ENCODE measurements around the gene TAMALIN. TPM values are rescaled to one million over a fixed set of nuclear protein-coding genes. Genes with fewer than 3 reads are reported as not detected.

Gene TAMALIN
- total RNA-seq, 1 donor, result 122 TPM

GRCh38 chr12:52059582-52060497, 53.1 kb downstream of the TAMALIN start:
- H3K9me3 ChIP-seq (ENCODE audit: low read depth, low read length), result no peaks in the 10 kb centered on the region
- H3K4me1 ChIP-seq (ENCODE audit: insufficient read depth, low read length), result no peaks in the 10 kb centered on the region
- no peak overlapping the region for H3K4me3 ChIP-seq (ENCODE audit: low read length)
- no peaks in the 10 kb centered on the region for H3K27me3 ChIP-seq (ENCODE audit: insufficient read depth, low read length)

GRCh38 chr12:52060498-52061177, 53.9 kb downstream of the TAMALIN start:
- Histone ChIP-seq H3K27me3 (ENCODE audit: insufficient read depth, low read length) (no peaks in the 10 kb centered on the region), H3K4me3 (ENCODE audit: low read length) (no peak overlapping the region), H3K4me1 (ENCODE audit: insufficient read depth, low read length) (no peaks in the 10 kb centered on the region), H3K9me3 (ENCODE audit: low read depth, low read length) (no peaks in the 10 kb centered on the region)

- Histone ChIP-seq H3K4me3 (ENCODE audit: low read length) (no peak overlapping the region), H3K9me3 (ENCODE audit: low read depth, low read length) (no peaks in the 10 kb centered on the region), H3K27me3 (ENCODE audit: insufficient read depth, low read length) (no peaks in the 10 kb centered on the region), H3K4me1 (ENCODE audit: insufficient read depth, low read length) (no peaks in the 10 kb centered on the region)
These were observed 54.9 kb downstream of the TAMALIN start for GRCh38 chr12:52061470-52062166.

GRCh38 chr12:52062167-52063081, 55.7 kb downstream of the TAMALIN start:
- H3K4me1 ChIP-seq (ENCODE audit: insufficient read depth, low read length), result no peaks in the 10 kb centered on the region
- no peak overlapping the region for H3K4me3 ChIP-seq (ENCODE audit: low read length)
- no peaks in the 10 kb centered on the region for H3K9me3 ChIP-seq (ENCODE audit: low read depth, low read length)
- no peaks in the 10 kb centered on the region for H3K27me3 ChIP-seq (ENCODE audit: insufficient read depth, low read length)

DNA sequence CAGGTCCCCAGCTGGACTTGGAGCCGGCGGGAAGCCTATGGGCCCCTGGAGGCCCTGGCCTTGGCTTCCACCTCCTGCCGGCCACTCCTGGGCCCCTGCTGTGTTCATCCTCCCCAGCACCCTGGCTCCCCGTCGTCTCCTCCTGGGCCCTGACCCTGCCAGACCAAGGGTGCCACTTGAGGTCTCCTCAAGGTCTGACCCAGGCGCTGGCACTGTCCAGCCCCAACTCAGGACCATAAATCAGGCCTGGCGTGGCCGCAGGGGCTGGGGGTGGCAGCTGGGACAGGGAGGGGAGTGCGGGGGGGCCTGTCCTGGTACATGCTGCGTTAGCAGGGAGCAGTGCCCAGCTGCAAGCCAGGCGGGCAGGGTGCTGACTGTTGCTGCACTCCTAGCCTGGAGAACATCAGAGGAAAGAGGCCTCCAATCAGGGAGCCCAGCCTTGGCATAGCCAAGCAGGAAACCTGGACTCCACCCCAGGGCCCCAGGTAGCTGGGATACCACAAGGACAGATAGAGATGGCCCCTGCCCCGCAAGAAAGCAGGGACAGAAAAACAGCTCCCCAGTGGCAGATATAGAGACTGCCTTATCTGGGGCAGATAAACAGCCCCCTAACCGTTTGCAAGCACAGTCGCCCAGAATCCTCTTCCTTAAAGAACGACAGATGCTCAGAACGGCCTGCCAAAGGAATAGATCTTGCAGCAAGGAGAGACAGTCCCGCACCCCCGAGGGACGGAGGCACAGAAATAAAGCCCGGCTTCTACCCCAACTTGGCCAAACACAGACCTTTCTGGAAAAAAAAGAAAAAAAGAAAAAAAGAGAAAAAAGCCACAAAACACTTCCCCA, 56.6 kb downstream of the TAMALIN start:
- H3K27me3 ChIP-seq (ENCODE audit: insufficient read depth, low read length), result no peaks in the 10 kb centered on the region
- no peaks in the 10 kb centered on the region for H3K4me1 ChIP-seq (ENCODE audit: insufficient read depth, low read length)
- H3K4me3 ChIP-seq (ENCODE audit: low read length), result no peak overlapping the region
- no peaks in the 10 kb centered on the region for H3K9me3 ChIP-seq (ENCODE audit: low read depth, low read length)

GRCh38 chr12:52063981-52064649, 57.4 kb downstream of the TAMALIN start:
- Histone ChIP-seq H3K4me3 (ENCODE audit: low read length) (no peak overlapping the region), H3K27me3 (ENCODE audit: insufficient read depth, low read length) (no peaks in the 10 kb centered on the region), H3K9me3 (ENCODE audit: low read depth, low read length) (no peaks in the 10 kb centered on the region), H3K4me1 (ENCODE audit: insufficient read depth, low read length) (peaks cover 2% of the 10 kb centered on the region)

Other genes with a start within 250 kb of the TAMALIN start
- 0.31 TPM for gene FIGNL2, start 158.2 kb upstream of the TAMALIN start, total RNA-seq
- gene ANKRD33, start 118.8 kb upstream of the TAMALIN start, total RNA-seq, result 0.10 TPM
- 0.31 TPM for gene ACVRL1, start 99.4 kb upstream of the TAMALIN start, total RNA-seq
- gene ACVR1B, start 55.2 kb upstream of the TAMALIN start, total RNA-seq, result 11.4 TPM
- 126 TPM for gene NR4A1, start 44.5 kb downstream of the TAMALIN start, total RNA-seq
- 11.9 TPM for gene ATG101, start 63.0 kb downstream of the TAMALIN start, total RNA-seq
- 0.42 TPM for gene SMIM41, start 72.8 kb downstream of the TAMALIN start, total RNA-seq
- not detected for gene KRT80, start 185.1 kb downstream of the TAMALIN start, total RNA-seq
- not detected for gene KRT7, start 226.3 kb downstream of the TAMALIN start, total RNA-seq

All from mononuclear cell (primary cell).